ENCODE results near the gene ITFG1. TPM values are rescaled to one million over a fixed set of nuclear protein-coding genes. Genes with fewer than 3 reads are reported as not detected.
"Not testable (repeated sequence)": the region's sequence is repeated elsewhere in the genome, so short reads cannot be mapped to it uniquely, and the experiment has no call there.

Gene ITFG1
- total and polyA plus RNA-seq, 11 donors = 13.0 to 102 (median 70.1) TPM

DNA sequence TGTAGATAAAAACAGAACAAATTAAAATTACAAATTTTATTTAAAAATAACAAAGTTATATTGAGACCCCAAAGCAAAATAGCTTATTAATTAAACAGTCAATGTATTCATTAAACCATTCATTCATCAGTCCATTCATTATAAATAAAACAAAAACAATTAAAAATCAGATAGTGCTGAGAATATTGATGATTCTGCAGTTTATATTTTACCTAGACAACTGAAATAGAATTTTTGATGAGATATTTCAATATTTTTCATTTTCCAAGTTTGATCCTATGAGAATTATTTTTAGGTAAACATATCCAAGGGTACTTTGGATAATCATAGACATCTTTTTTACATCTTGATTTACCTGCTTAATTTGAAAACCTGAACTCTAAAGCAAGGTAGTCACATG is 301.9 kb downstream of the ITFG1 start:
- Histone ChIP-seq H3K27ac (no peak overlapping the region), H3K4me1 (no peaks in the 10 kb centered on the region), H3K4me3 (no peak overlapping the region), H3K9me3 (no peaks in the 10 kb centered on the region), H3K36me3 (peaks cover 0 to 64% (median 39%) of the 10 kb centered on the region in 9 donors), H3K27me3 (no peaks in the 10 kb centered on the region)
- intact Hi-C loops (cut with DNase I) = no loop called here
- ATAC-seq (no peak), DNase-seq (no peak)
- TF ChIP-seq, protein P1, sequence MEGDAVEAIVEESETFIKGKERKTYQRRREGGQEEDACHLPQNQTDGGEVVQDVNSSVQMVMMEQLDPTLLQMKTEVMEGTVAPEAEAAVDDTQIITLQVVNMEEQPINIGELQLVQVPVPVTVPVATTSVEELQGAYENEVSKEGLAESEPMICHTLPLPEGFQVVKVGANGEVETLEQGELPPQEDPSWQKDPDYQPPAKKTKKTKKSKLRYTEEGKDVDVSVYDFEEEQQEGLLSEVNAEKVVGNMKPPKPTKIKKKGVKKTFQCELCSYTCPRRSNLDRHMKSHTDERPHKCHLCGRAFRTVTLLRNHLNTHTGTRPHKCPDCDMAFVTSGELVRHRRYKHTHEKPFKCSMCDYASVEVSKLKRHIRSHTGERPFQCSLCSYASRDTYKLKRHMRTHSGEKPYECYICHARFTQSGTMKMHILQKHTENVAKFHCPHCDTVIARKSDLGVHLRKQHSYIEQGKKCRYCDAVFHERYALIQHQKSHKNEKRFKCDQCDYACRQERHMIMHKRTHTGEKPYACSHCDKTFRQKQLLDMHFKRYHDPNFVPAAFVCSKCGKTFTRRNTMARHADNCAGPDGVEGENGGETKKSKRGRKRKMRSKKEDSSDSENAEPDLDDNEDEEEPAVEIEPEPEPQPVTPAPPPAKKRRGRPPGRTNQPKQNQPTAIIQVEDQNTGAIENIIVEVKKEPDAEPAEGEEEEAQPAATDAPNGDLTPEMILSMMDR (IDR thresholded peaks at IDR 0.05) = no peak
- TF ChIP-seq POLR2A (IDR thresholded peaks at IDR 0.05) = no peak

DNA sequence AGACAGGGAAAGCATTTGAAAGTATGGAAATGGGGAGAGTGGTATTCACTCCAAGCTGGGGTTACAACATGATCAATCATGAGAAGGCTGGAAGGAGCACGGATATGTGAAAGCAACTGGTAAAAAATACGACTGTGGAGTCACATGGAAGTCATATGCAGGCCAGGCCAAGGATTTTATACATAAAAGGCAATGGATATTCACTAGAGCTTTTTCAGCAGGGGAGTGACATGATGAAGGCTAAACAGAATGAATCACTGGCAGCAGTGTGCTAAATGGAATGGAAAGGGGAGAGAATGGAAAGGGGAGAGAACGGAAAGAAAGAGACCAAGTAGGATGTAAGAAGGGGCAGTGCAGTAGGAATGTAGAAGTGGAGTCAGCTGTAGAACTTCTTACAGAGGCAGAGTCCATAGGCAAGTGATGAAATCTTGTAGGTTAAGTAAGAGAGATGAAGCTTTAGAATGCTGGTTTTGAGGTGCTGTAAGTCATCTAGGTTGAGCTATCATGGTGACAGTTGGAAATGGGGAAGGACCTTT is 304.1 kb downstream of the ITFG1 start:
- Histone ChIP-seq H3K9me3 (peaks cover 0 to 10% (median 0%) of the 10 kb centered on the region in 12 donors), H3K4me3 (no peak overlapping the region), H3K4me1 (no peaks in the 10 kb centered on the region), H3K36me3 (peaks cover 0 to 81% (median 57%) of the 10 kb centered on the region in 9 donors), H3K27me3 (no peaks in the 10 kb centered on the region), H3K27ac (no peak overlapping the region)
- intact Hi-C loops (cut with DNase I) = no loop called here
- WGBS, 4 donors = 94 to 97% (median 95%) methylated on average over 3 of the region's 3 CpGs
- ATAC-seq = no peak
- DNase-seq = no peak
- TF ChIP-seq, protein P1 (IDR thresholded peaks at IDR 0.05) = no peak
- no peak for TF ChIP-seq POLR2A (IDR thresholded peaks at IDR 0.05)

DNA sequence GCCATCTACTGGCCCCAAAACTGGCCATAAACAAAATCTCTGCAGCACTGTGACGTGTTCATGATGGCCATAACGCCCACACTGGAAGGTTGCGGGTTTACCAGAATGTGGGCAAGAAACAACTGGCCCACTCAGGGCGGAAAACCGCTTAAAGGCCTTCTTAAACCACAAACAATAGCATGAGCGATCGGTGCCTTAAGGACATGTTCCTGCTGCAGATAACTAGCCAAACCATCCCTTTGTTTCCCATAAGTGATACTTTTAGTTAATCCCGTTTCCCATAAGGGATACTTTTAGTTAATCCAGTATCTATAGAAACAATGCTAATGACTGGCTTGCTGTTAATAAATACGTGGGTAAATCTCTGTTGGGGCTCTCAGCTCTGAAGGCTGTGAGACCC is 308.4 kb downstream of the ITFG1 start:
- DNase-seq; ATAC-seq; intact Hi-C loops (cut with DNase I); H3K4me1 ChIP-seq; H3K27ac ChIP-seq; H3K4me3 ChIP-seq; H3K9me3 ChIP-seq; H3K27me3 ChIP-seq: not testable (repeated sequence)
- peaks cover 0 to 45% (median 29%) of the 10 kb centered on the region in 9 donors for H3K36me3 ChIP-seq
- 97 to 99% (median 98%) methylated on average over 9 of the region's 9 CpGs for whole genome bisulfite sequencing, 4 donors

DNA sequence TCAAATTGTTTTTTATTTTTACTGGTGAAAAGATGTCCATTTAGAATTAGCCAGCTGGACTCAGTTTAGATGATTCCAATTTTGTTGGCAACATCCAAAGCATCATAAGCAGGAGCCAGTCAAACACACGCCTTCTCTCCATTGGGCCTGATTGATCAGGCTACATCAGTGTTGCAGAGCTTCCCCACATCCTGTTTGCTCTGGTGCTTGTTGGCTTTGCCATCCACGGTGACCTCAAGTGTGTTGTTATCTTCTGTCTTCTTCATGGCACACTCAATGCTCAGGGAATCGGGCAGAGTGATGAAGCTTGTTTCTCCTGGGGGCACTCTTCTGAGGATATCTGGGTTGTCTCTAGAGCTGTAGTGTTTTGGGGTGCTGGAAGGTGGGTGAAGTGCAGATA is 310.8 kb downstream of the ITFG1 start:
- Histone ChIP-seq H3K9me3 (peaks cover 0 to 10% (median 0%) of the 10 kb centered on the region in 12 donors), H3K27me3 (peaks cover 0 to 2% (median 0%) of the 10 kb centered on the region in 9 donors), H3K27ac (no peak overlapping the region), H3K36me3 (peaks cover 0 to 24% (median 12%) of the 10 kb centered on the region in 9 donors), H3K4me1 (no peaks in the 10 kb centered on the region), H3K4me3 (no peak overlapping the region)
- intact Hi-C loops (cut with DNase I) = no loop called here
- ATAC-seq (no peak), DNase-seq (no peak)
- WGBS, 4 donors = 94 to 97% (median 96%) methylated on average over 3 of the region's 3 CpGs
- TF ChIP-seq, protein P1 (IDR thresholded peaks at IDR 0.05) = no peak
- no peak for TF ChIP-seq POLR2A (IDR thresholded peaks at IDR 0.05)

DNA sequence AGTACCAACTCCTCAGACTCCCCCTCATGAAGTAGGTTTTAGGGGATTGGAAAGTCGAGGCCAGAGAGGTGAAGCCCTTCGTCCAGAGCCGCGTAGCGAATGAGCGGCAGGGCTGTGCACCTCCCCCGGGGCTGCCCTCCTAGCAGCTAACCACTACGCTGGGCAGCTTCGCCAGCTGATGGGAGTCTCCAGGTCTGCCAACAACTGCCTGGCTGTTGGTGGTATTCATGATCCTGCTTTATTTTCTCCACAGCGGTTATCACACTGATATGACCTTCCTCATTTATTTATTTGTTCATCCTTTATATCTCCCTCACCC is 316.3 kb downstream of the ITFG1 start:
- peak in 3 of 4 donors; percentile 10 to 31 (median 27) for ATAC-seq
- Histone ChIP-seq H3K27me3 (peaks cover 0 to 4% (median 0%) of the 10 kb centered on the region in 9 donors), H3K4me1 (peaks cover 0 to 27% (median 3%) of the 10 kb centered on the region in 12 donors), H3K27ac (peak overlapping the region in 3 of 12 donors; percentile 59 to 75 (median 72)), H3K4me3 (peak overlapping the region; percentile 30 to 74 (median 60)), H3K9me3 (no peaks in the 10 kb centered on the region), H3K36me3 (no peaks in the 10 kb centered on the region)
- DNase-seq = no peak
- 10 to 18% (median 12%) methylated on average over 9 to 10 of the region's 10 CpGs for WGBS, 4 donors
- intact Hi-C loops (cut with DNase I) = loop anchor here in 9 of 10 donors (5.0 to 10.0 kb wide), 10 partner anchors 102 to 1470 kb away; partner anchors contain the start of genes ABCC12 (in 4 of the 9), DNAJA2 (in 1 of the 9), ITFG1 (in 1 of the 9) and N4BP1 (in 1 of the 9)
- TF ChIP-seq, protein P1 (IDR thresholded peaks at IDR 0.05) = no peak
- TF ChIP-seq POLR2A (IDR thresholded peaks at IDR 0.05) = no peak

Data from heart left ventricle (tissue), 16 donors.